ENCODE measurements around the gene ARL14EP. TPM values are rescaled to one million over a fixed set of nuclear protein-coding genes. Genes with fewer than 3 reads are reported as not detected.

Gene ARL14EP
- total RNA-seq, result 36.5 and 40.1 TPM in 2 replicates

GRCh38 chr11:30322826-30323710 lies at the start of gene ARL14EP:
Gene ARL14EP, plus strand, starts transcription at chr11:30323104. Its CDS starts 7,845 bp downstream, at chr11:30330949.
- peak; percentile 82 for DNase-seq

GRCh38 chr11:30277176-30277575 lies 45.7 kb upstream of the ARL14EP start:
- no peaks in the 10 kb centered on the region for H3K36me3 Mint-ChIP-seq (ENCODE audit: low read depth)
- peaks cover 11% of the 10 kb centered on the region for H3K4me1 Mint-ChIP-seq
- intact Hi-C loops (cut with micrococcal nuclease), result no loop called here
- no peak overlapping the region for H3K27ac Mint-ChIP-seq
- H3K4me3 Mint-ChIP-seq, result no peak overlapping the region
- peaks cover 10% of the 10 kb centered on the region for H3K27me3 Mint-ChIP-seq
- H3K9me3 Mint-ChIP-seq, result no peaks in the 10 kb centered on the region
- ATAC-seq (ENCODE audit: low read depth) (no peak), DNase-seq (no peak)
- CTCF ChIA-PET, result no interaction called here
- no peak for TF ChIP-seq CTCF (IDR thresholded peaks at IDR 0.05)
- POLR2A ChIA-PET, result no interaction called here

More at GRCh38 chr11:30322826-30323710, at the start of gene ARL14EP:
- peaks cover 11% of the 10 kb centered on the region for H3K27me3 Mint-ChIP-seq
- H3K36me3 Mint-ChIP-seq (ENCODE audit: low read depth), result peaks cover 18% of the 10 kb centered on the region
- TF ChIP-seq CTCF (IDR thresholded peaks at IDR 0.05), result no peak
- no peaks in the 10 kb centered on the region for H3K9me3 Mint-ChIP-seq
- CTCF ChIA-PET, result interaction anchor here (0.7 to 1.7 kb wide), 6 partner anchors 9 to 22 kb away, joined by 3 to 9 read pairs (median 4); no protein-coding TSS in a partner anchor
- peak within 1 kb of the TSS; percentile 98 for H3K27ac Mint-ChIP-seq
- peak within 1 kb of the TSS; percentile 97 for H3K4me3 Mint-ChIP-seq
- peak; percentile 96 for ATAC-seq (ENCODE audit: low read depth)
- POLR2A ChIA-PET, result interaction anchor here (0.6 to 2.2 kb wide), 14 partner anchors 8 to 1769 kb away, joined by 3 to 25 read pairs (median 4); partner anchors contain the start of genes DCDC1 and DNAJC24
- intact Hi-C loops (cut with micrococcal nuclease), result loop anchor here (1.0 to 2.0 kb wide), 6 partner anchors 10 to 1768 kb away; partner anchors contain the start of genes DCDC1, DNAJC24, ELP4 and IMMP1L
- H3K4me1 Mint-ChIP-seq, result peaks cover 48% of the 10 kb centered on the region

GRCh38 chr11:30279796-30280195 lies 43.1 kb upstream of the ARL14EP start:
- no peaks in the 10 kb centered on the region for H3K36me3 Mint-ChIP-seq (ENCODE audit: low read depth)

GRCh38 chr11:30281476-30282288 lies 41.2 kb upstream of the ARL14EP start:
- Mint-ChIP-seq H3K9me3 (no peaks in the 10 kb centered on the region), H3K27me3 (no peaks in the 10 kb centered on the region), H3K27ac (no peak overlapping the region), H3K36me3 (ENCODE audit: low read depth) (no peaks in the 10 kb centered on the region), H3K4me3 (no peak overlapping the region), H3K4me1 (peaks cover 14% of the 10 kb centered on the region)
- intact Hi-C loops (cut with micrococcal nuclease), result loop anchor here (1.0 kb wide), 1 partner anchor 39 kb away; no protein-coding TSS in a partner anchor
- ATAC-seq (ENCODE audit: low read depth) (no peak), DNase-seq (no peak)
- ChIA-PET POLR2A (no interaction called here), CTCF (no interaction called here)
- TF ChIP-seq CTCF (IDR thresholded peaks at IDR 0.05), result no peak

More at GRCh38 chr11:30279796-30280195, 43.1 kb upstream of the ARL14EP start:
- peaks cover 6% of the 10 kb centered on the region for H3K27me3 Mint-ChIP-seq
- ATAC-seq (ENCODE audit: low read depth) (no peak), DNase-seq (no peak)
- intact Hi-C loops (cut with micrococcal nuclease), result no loop called here
- H3K9me3 Mint-ChIP-seq, result no peaks in the 10 kb centered on the region
- no peak overlapping the region for H3K4me3 Mint-ChIP-seq
- no peak overlapping the region for H3K27ac Mint-ChIP-seq
- ChIA-PET POLR2A (no interaction called here), CTCF (no interaction called here)
- TF ChIP-seq CTCF (IDR thresholded peaks at IDR 0.05), result no peak
- peaks cover 14% of the 10 kb centered on the region for H3K4me1 Mint-ChIP-seq

GRCh38 chr11:30282289-30282631 lies 40.6 kb upstream of the ARL14EP start:
- DNase-seq (no peak), ATAC-seq (ENCODE audit: low read depth) (no peak)
- TF ChIP-seq CTCF (IDR thresholded peaks at IDR 0.05), result no peak
- no peak overlapping the region for H3K27ac Mint-ChIP-seq
- intact Hi-C loops (cut with micrococcal nuclease), result no loop called here
- peaks cover 14% of the 10 kb centered on the region for H3K4me1 Mint-ChIP-seq
- H3K9me3 Mint-ChIP-seq, result no peaks in the 10 kb centered on the region
- no peak overlapping the region for H3K4me3 Mint-ChIP-seq
- ChIA-PET POLR2A (no interaction called here), CTCF (no interaction called here)
- H3K27me3 Mint-ChIP-seq, result peaks cover 3% of the 10 kb centered on the region
- H3K36me3 Mint-ChIP-seq (ENCODE audit: low read depth), result no peaks in the 10 kb centered on the region

All from activated B cell treated with CpG ODN at 0.5 μM for 24 hours (primary cell).